HepG2 (cell line): ENCODE data around the gene ZIC2. TPM values are rescaled to one million over a fixed set of nuclear protein-coding genes. Genes with fewer than 3 reads are reported as not detected.

Source experiments
- HDAC1 ChIP-seq: sonication (generic); formaldehyde crosslinking; IDR thresholded peaks from 2 replicates; pipeline ENCODE4 v1.5.1; 2020; ENCODE audit warnings: mild to moderate bottlenecking, missing genetic modification reagents
- HHEX ChIP-seq: IDR thresholded peaks from 2 replicates; pipeline ENCODE4 v1.6.1; 2016; ENCODE audit warnings: control low read depth
- MAX ChIP-seq: IDR thresholded peaks from 2 replicates; pipeline ENCODE4 v1.6.1; 2012; ENCODE audit warnings: inconsistent platforms
- MBNL3 ChIP-seq: fragments of 250-450 bp; sonication (Bioruptor Pico); conservative IDR thresholded peaks from 2 replicates; pipeline ENCODE4 v1.8.0; 2022; ENCODE audit warnings: mild to moderate bottlenecking, inconsistent platforms
- MLLT10 ChIP-seq: sonication (generic); formaldehyde crosslinking; IDR thresholded peaks from 2 replicates; pipeline ENCODE4 v1.4.0; 2020; ENCODE audit warnings: missing genetic modification reagents
- TBX2 ChIP-seq: sonication (generic); formaldehyde crosslinking; IDR thresholded peaks from 2 replicates; pipeline ENCODE4 v1.5.0; 2020; ENCODE audit warnings: missing genetic modification reagents, mild to moderate bottlenecking, borderline replicate concordance
- YEATS2 ChIP-seq: sonication (generic); formaldehyde crosslinking; IDR thresholded peaks from 2 replicates; pipeline ENCODE4 v1.4.0; 2020; ENCODE audit warnings: missing genetic modification reagents, borderline replicate concordance
- ZBTB14 ChIP-seq: sonication (generic); formaldehyde crosslinking; IDR thresholded peaks from 2 replicates; pipeline ENCODE4 v1.4.0; 2020; ENCODE audit warnings: missing genetic modification reagents
- ZGPAT ChIP-seq: IDR thresholded peaks from 2 replicates; pipeline ENCODE4 v1.6.1; 2016; ENCODE audit warnings: mild to moderate bottlenecking
- ZNF10 ChIP-seq: sonication (generic); formaldehyde crosslinking; IDR thresholded peaks from 2 replicates; pipeline ENCODE4 v1.4.0; 2020; ENCODE audit warnings: mild to moderate bottlenecking, low read depth, missing genetic modification reagents, borderline replicate concordance
- ZNF225 ChIP-seq: sonication (generic); formaldehyde crosslinking; IDR thresholded peaks from 2 replicates; pipeline ENCODE4 v1.4.0; 2020; ENCODE audit warnings: mild to moderate bottlenecking, missing genetic modification reagents
- ZNF280B ChIP-seq: sonication (generic); formaldehyde crosslinking; IDR thresholded peaks from 2 replicates; pipeline ENCODE4 v1.5.0; 2020; ENCODE audit warnings: missing genetic modification reagents, mild to moderate bottlenecking, borderline replicate concordance
- ZNF280D ChIP-seq: sonication (generic); formaldehyde crosslinking; IDR thresholded peaks from 2 replicates; pipeline ENCODE4 v1.5.1; 2020; ENCODE audit warnings: mild to moderate bottlenecking, missing genetic modification reagents
- ZNF784 ChIP-seq: sonication (generic); formaldehyde crosslinking; IDR thresholded peaks from 2 replicates; pipeline ENCODE4 v1.5.1; 2020; ENCODE audit warnings: missing genetic modification reagents, mild to moderate bottlenecking, borderline replicate concordance
- ZNF788 ChIP-seq: sonication (generic); formaldehyde crosslinking; IDR thresholded peaks from 2 replicates; pipeline ENCODE4 v1.5.0; 2020; ENCODE audit warnings: mild to moderate bottlenecking, missing genetic modification reagents, borderline replicate concordance
- polyA plus RNA-seq, 8 experiments: library from polyadenylated mRNA; depleted of rRNA in 3 of 8; stranded (reverse) in 7 of 8; unstranded in 1 of 8; fragments of >200 nt; fragmentation: Illumina TruSeq in 4 of 8; extraction: Trizol in 4 of 8; gene quantifications; 2 replicates each; pipeline versions ENCODE4 v1.2.1 to v1.2.3, GENCODE V29; 2011 to 2016; ENCODE audit warnings: low read depth in 4 of 8, missing spikeins in 1 of 8, mixed read lengths in 1 of 8; ENCODE audit not compliant: insufficient read depth in 1 of 8
- total RNA-seq, 5 experiments: library from RNA; depleted of rRNA; stranded (reverse); fragments of >200 nt; fragmentation: Illumina TruSeq; extraction: Trizol; gene quantifications; 2 replicates each; pipeline ENCODE4 v1.2.3, GENCODE V29; 2016; ENCODE audit warnings: low read depth in 1 of 5

Gene ZIC2
- total and polyA plus RNA-seq, 2 of the 13 experiments (the other 11 are each of a cell fraction or from before 2014, with no cell fraction given): 0.13 TPM; not detected in 1

GRCh38 chr13:99979453-99980200 is 2.0 kb upstream of the ZIC2 start (continued):
- no peak for TF ChIP-seq ZNF280D (CRISPR knock-in tag)
- TF ChIP-seq ZGPAT (CRISPR knock-in tag): no peak
- TF ChIP-seq YEATS2 (CRISPR knock-in tag): no peak
- TF ChIP-seq ZBTB14 (CRISPR knock-in tag): no peak; the same call in 1 of the 2 replicates
- no peak for TF ChIP-seq MBNL3
- no peak for TF ChIP-seq ZNF280B (CRISPR knock-in tag)
- no peak for TF ChIP-seq ZNF788 (CRISPR knock-in tag)
- TF ChIP-seq HHEX (CRISPR knock-in tag): no peak
- TF ChIP-seq ZNF225 (CRISPR knock-in tag): no peak
- TF ChIP-seq ZNF10: no peak
- TF ChIP-seq MAX: no peak
- TF ChIP-seq ZNF784 (CRISPR knock-in tag): 0 out of 2 replicates have a peak, but pooled peaks have one; percentile 7
- no peak for TF ChIP-seq MLLT10
- 0 out of 2 replicates have a peak, but pooled peaks have one; percentile 17 for TF ChIP-seq HDAC1 (CRISPR knock-in tag)
- peak; percentile 21; the same call in 1 of the 2 replicates for TF ChIP-seq TBX2 (CRISPR knock-in tag)
- TF ChIP-seq, all 625 proteins: peak for 11
